Left colon (tissue), 2 donors: Measurements from ENCODE around the gene SCAMP1. TPM values are rescaled to one million over a fixed set of nuclear protein-coding genes. Genes with fewer than 3 reads are reported as not detected.

Source experiments
- ATAC-seq: fragments of 200-7000 bp; cut with Tn5 transposase; one replicate; pipeline ENCODE4 v1.9.1; 2020; ENCODE audit warnings: mild to moderate bottlenecking, moderate library complexity
- DNase-seq, 2 donors: peaks; one replicate each; pipeline ENCODE4 v3.0.0-alpha.2; 2020
- intact Hi-C, 2 donors: fragments of 100-400 bp; cut with DNase I in 1 of 2; cut with micrococcal nuclease in 1 of 2; formaldehyde crosslinking; loops; one replicate each; pipeline versions ENCODE4 v1.11.2 to v1.14.0; 2022; cut with DNase I, micrococcal nuclease
- total RNA-seq, 2 donors: library from RNA; stranded (reverse); fragmentation: NEBNext Ultra II Directional; extraction: Animal tissue kit (Norgen Biotek cat#: 25700); gene quantifications; one replicate each; pipeline ENCODE4 v1.2.1, GENCODE V29; 2021
- donor health status: DM: no; HTN: no; CAD: no.
- donor health status: DM: yes; HTN: yes; CAD: no.

SCAMP1 gene
- total RNA-seq, 2 donors from 2014 or later, result 33.2 to 38.5 TPM

GRCh38 chr5:78523314-78524193, 163.1 kb downstream of the SCAMP1 start:
- no peak for DNase-seq
- intact Hi-C loops, result no loop called here
- no peak for ATAC-seq

GRCh38 chr5:78526049-78526525, 165.7 kb downstream of the SCAMP1 start:
- no peak for ATAC-seq
- intact Hi-C loops, result no loop called here

GRCh38 chr5:78527054-78527859, 166.8 kb downstream of the SCAMP1 start:
- peak in 1 of 2 donors; percentile 46 for DNase-seq

More at GRCh38 chr5:78526049-78526525, 165.7 kb downstream of the SCAMP1 start:
- DNase-seq, result no peak

GRCh38 chr5:78527925-78528324, 167.5 kb downstream of the SCAMP1 start:
- no peak for ATAC-seq
- intact Hi-C loops, result no loop called here
- no peak for DNase-seq

More at GRCh38 chr5:78527054-78527859, 166.8 kb downstream of the SCAMP1 start:
- intact Hi-C loops, result no loop called here
- ATAC-seq, result peak; percentile 16

Other genes starting within 250 kb of the SCAMP1 start
- 10 to 100 TPM; 51.3 to 55.6 TPM for gene AP3B1, start 65.9 kb upstream of the SCAMP1 start, total RNA-seq